HepG2 (cell line): ENCODE results near the gene NDUFB10. TPM values are rescaled to one million over a fixed set of nuclear protein-coding genes. Genes with fewer than 3 reads are reported as not detected.
A peak's percentile ranks its signal among the peaks of the same experiment; 100 is the strongest.

Source experiments
- GABPB1 ChIP-seq: IDR thresholded peaks from 2 replicates; pipeline ENCODE4 v1.6.1; 2016; ENCODE audit warnings: mild to moderate bottlenecking, missing genetic modification reagents, moderate library complexity, missing compliant biosample characterization
- KDM6A ChIP-seq: IDR thresholded peaks from 2 replicates; pipeline ENCODE4 v1.6.1; 2016; ENCODE audit warnings: low read depth
- MIER2 ChIP-seq: IDR thresholded peaks from 2 replicates; pipeline ENCODE4 v1.6.1; 2016; ENCODE audit warnings: missing biosample characterization, missing genetic modification reagents
- MXD4 ChIP-seq: IDR thresholded peaks from 2 replicates; pipeline ENCODE4 v1.6.1; 2016; ENCODE audit warnings: mild to moderate bottlenecking, missing biosample characterization, missing genetic modification reagents
- ONECUT2 ChIP-seq: sonication (generic); formaldehyde crosslinking; IDR thresholded peaks from 2 replicates; pipeline ENCODE4 v1.4.0; 2020; ENCODE audit warnings: missing genetic modification reagents
- PATZ1 ChIP-seq: sonication (generic); formaldehyde crosslinking; IDR thresholded peaks from 2 replicates; pipeline ENCODE4 v1.4.0; 2020; ENCODE audit warnings: missing genetic modification reagents
- RFX5 ChIP-seq: IDR thresholded peaks from 2 replicates; pipeline ENCODE4 v1.6.1; 2011; ENCODE audit warnings: low read depth, low read length, improper control_type of control experiment
- TBP ChIP-seq: sonication (generic); formaldehyde crosslinking; IDR thresholded peaks from 2 replicates; pipeline ENCODE4 v1.5.0; 2020; ENCODE audit warnings: missing genetic modification reagents
- TRAFD1 ChIP-seq: sonication (generic); formaldehyde crosslinking; IDR thresholded peaks from 2 replicates; pipeline ENCODE4 v1.5.1; 2020; ENCODE audit warnings: missing genetic modification reagents, mild to moderate bottlenecking, borderline replicate concordance
- ZBTB37 ChIP-seq: sonication (generic); formaldehyde crosslinking; IDR thresholded peaks from 2 replicates; pipeline ENCODE4 v1.4.0; 2020; ENCODE audit warnings: mild to moderate bottlenecking, missing genetic modification reagents
- ZBTB49 ChIP-seq: sonication (generic); formaldehyde crosslinking; IDR thresholded peaks from 2 replicates; pipeline ENCODE4 v1.4.0; 2020; ENCODE audit warnings: missing genetic modification reagents, borderline replicate concordance
- ZFP37 ChIP-seq: sonication (generic); formaldehyde crosslinking; IDR thresholded peaks from 2 replicates; pipeline ENCODE4 v1.4.0; 2020; ENCODE audit warnings: missing genetic modification reagents, borderline replicate concordance
- ZFP90 ChIP-seq: sonication (generic); formaldehyde crosslinking; IDR thresholded peaks from 2 replicates; pipeline ENCODE4 v1.8.0; 2022; ENCODE audit warnings: missing genetic modification reagents, mild to moderate bottlenecking, inconsistent platforms, borderline replicate concordance
- ZNF207 ChIP-seq: fragments of 450-650 bp; IDR thresholded peaks from 2 replicates; pipeline ENCODE4 v1.6.1; 2016; ENCODE audit warnings: antibody characterized with exemption, borderline replicate concordance
- ZNF777 ChIP-seq: sonication (generic); formaldehyde crosslinking; IDR thresholded peaks from 2 replicates; pipeline ENCODE4 v1.4.0; 2020; ENCODE audit warnings: missing genetic modification reagents
- ZNF883 ChIP-seq: sonication (generic); formaldehyde crosslinking; IDR thresholded peaks from 2 replicates; pipeline ENCODE4 v1.5.1; 2020; ENCODE audit warnings: mild to moderate bottlenecking, missing genetic modification reagents; ENCODE audit errors: not compliant biosample characterization
- polyA plus RNA-seq, 8 experiments: library from polyadenylated mRNA; depleted of rRNA in 3 of 8; stranded (reverse) in 7 of 8; unstranded in 1 of 8; fragments of >200 nt; fragmentation: Illumina TruSeq in 4 of 8; extraction: Trizol in 4 of 8; gene quantifications; 2 replicates each; pipeline versions ENCODE4 v1.2.1 to v1.2.3, GENCODE V29; 2011 to 2016; ENCODE audit warnings: low read depth in 4 of 8, missing spikeins in 1 of 8, mixed read lengths in 1 of 8; ENCODE audit not compliant: insufficient read depth in 1 of 8
- total RNA-seq, 5 experiments: library from RNA; depleted of rRNA; stranded (reverse); fragments of >200 nt; fragmentation: Illumina TruSeq; extraction: Trizol; gene quantifications; 2 replicates each; pipeline ENCODE4 v1.2.3, GENCODE V29; 2016; ENCODE audit warnings: low read depth in 1 of 5
- TF ChIP-seq, protein P1 (sequence below): sonication (generic); formaldehyde crosslinking; IDR thresholded peaks from 2 replicates; pipeline ENCODE4 v1.9.0; 2021; ENCODE audit warnings: missing genetic modification reagents, borderline replicate concordance

The NDUFB10 gene
- total and polyA plus RNA-seq, 2 of the 13 experiments (the other 11 are each of a cell fraction or from before 2014, with no cell fraction given) = 68.6 to 157 TPM

GRCh38 chr16:1983544-1984346 lies 24.4 kb downstream of the NDUFB10 start, which contains the start of gene GFER (continued):
- no peak for TF ChIP-seq ZNF883 (CRISPR knock-in tag)
- no peak for TF ChIP-seq MIER2 (CRISPR knock-in tag)
- TF ChIP-seq GABPB1 = peak; percentile 74
- no peak for TF ChIP-seq ZBTB37 (CRISPR knock-in tag)
- TF ChIP-seq ZFP90 (CRISPR knock-in tag) = no peak; the same call in 1 of the 2 replicates
- TF ChIP-seq ZBTB49 = no peak
- no peak for TF ChIP-seq TRAFD1 (CRISPR knock-in tag)
- TF ChIP-seq ZFP37 (CRISPR knock-in tag) = no peak
- peak; percentile 47 for TF ChIP-seq PATZ1
- TF ChIP-seq ZNF777 (CRISPR knock-in tag) = peak; percentile 83
- TF ChIP-seq, protein P1, sequence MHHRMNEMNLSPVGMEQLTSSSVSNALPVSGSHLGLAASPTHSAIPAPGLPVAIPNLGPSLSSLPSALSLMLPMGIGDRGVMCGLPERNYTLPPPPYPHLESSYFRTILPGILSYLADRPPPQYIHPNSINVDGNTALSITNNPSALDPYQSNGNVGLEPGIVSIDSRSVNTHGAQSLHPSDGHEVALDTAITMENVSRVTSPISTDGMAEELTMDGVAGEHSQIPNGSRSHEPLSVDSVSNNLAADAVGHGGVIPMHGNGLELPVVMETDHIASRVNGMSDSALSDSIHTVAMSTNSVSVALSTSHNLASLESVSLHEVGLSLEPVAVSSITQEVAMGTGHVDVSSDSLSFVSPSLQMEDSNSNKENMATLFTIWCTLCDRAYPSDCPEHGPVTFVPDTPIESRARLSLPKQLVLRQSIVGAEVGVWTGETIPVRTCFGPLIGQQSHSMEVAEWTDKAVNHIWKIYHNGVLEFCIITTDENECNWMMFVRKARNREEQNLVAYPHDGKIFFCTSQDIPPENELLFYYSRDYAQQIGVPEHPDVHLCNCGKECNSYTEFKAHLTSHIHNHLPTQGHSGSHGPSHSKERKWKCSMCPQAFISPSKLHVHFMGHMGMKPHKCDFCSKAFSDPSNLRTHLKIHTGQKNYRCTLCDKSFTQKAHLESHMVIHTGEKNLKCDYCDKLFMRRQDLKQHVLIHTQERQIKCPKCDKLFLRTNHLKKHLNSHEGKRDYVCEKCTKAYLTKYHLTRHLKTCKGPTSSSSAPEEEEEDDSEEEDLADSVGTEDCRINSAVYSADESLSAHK = no peak
- TF ChIP-seq TBP (CRISPR knock-in tag) = no peak
- no peak for TF ChIP-seq ONECUT2
- TF ChIP-seq MXD4 = peak; percentile 50; the same call in 1 of the 2 replicates
- no peak for TF ChIP-seq KDM6A (CRISPR knock-in tag)
- no peak for TF ChIP-seq RFX5
- TF ChIP-seq ZNF207 = no peak
